GM19240 (cell line): ENCODE measurements around the gene HSD3B2.

Experiments used
- DNase-seq: peaks from one replicate; pipeline ENCODE4 v3.0.0; 2011; ENCODE audit warnings: low spot score; ENCODE audit not compliant: insufficient read length

Gene HSD3B2

DNA sequence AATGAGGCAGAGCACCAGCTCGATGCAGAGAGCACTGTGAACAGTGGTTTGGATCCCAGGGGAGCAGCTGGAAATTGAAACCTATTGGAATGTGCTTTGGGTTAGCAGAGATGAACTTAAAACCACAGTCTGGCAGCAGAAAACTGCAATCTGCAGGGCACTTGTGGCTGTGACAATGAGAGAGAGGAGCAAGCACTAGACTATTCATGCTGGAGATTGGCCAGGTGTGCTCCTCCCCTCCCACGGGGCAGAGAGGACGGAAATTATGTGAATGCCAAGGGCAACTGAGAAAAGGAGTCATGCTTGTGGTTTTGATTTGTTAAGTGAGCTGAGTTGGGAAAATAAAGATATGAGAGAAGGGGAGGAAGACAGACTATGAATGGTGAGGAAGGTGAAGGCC lies 38.1 kb downstream of the HSD3B2 start:
- DNase-seq: no peak

- no peak for DNase-seq
Measured at GRCh38 chr1:119462964-119463363, 48.0 kb downstream of the HSD3B2 start.

DNA sequence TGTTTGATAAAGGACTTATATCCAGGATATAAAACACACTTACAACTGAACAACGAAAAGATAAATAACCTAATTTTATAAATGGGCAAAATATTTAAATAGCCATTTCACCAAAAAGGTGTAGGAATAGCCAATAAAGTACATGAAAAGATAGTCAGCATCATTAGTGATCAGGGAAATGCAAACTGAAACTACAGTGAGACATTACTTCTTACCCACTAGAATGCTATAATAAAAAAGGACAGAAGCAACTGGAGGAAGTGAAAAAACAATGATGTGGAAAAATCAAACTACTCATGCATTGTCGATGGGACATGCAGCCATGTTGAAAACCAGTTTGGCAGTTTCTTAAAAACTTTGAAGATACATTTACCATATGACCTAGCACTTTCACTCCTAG lies 48.6 kb downstream of the HSD3B2 start:
- DNase-seq: no peak

- DNase-seq: no peak
Measured at GRCh38 chr1:119466445-119466844, 51.5 kb downstream of the HSD3B2 start.

GRCh38 chr1:119467219-119467618 lies 52.3 kb downstream of the HSD3B2 start:
- no peak for DNase-seq

GRCh38 chr1:119467857-119468668 lies 53.1 kb downstream of the HSD3B2 start:
- no peak for DNase-seq

- DNase-seq: no peak
Measured at GRCh38 chr1:119469741-119470140, 54.8 kb downstream of the HSD3B2 start.

GRCh38 chr1:119470377-119470776 lies 55.4 kb downstream of the HSD3B2 start:
- no peak for DNase-seq

GRCh38 chr1:119470958-119471357 lies 56.0 kb downstream of the HSD3B2 start:
- no peak for DNase-seq

DNA sequence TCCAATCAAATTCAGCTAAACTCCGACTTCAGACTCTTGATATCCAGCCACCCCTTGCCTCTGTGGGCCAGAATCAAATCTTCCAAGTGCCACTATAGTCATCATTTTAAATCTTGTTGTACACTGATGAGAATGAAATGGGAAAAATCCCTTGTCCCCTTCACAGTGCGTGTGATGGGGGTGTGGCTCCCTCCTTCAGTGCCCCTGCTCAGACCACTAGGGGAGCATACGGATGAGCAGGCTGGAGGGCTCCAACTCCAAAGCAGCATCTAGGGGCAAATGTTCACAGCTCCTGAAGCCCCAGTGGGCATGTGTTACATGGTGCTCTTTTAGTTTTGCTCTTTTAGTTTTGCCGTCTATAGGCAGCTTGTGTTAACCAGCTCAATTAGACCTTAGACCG lies 56.6 kb downstream of the HSD3B2 start:
- DNase-seq: no peak

DNA sequence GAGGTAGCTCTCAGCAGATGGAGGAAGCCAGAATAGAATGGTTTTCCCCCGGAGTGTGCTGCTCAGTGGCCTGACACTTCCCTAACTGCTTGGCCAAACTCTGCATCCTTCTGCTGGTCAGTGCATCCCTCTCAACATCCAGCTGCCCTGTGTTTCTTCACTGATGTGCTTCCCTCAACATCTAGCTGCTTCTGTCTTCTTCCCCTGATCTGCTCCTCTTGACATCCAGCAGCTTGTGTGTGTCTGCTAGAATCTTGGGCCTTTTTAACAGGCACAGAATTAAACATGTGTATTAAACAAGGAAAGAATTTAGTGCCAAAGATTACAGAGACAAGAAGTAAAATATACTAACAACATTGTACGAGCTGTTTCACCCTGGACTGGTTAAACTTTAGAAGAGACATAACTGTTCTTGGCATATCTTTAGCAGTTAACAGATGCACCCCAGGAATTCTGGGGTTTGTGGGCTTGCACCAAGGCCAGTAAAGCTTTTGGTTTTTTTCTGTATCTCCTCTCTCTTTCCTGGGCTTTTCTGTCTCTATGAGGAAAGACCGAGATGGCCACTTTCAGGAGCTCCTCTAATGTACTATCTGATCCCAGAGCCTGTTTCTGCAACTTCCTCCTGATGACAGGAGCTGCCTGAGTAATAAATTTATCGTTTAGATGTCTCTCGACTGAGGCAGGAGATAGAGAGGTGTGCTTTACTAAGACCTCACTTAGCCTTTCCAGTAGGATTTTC lies 57.3 kb downstream of the HSD3B2 start:
- DNase-seq: no peak
